ENCODE results near the gene WDFY4.

Gene WDFY4

DNA sequence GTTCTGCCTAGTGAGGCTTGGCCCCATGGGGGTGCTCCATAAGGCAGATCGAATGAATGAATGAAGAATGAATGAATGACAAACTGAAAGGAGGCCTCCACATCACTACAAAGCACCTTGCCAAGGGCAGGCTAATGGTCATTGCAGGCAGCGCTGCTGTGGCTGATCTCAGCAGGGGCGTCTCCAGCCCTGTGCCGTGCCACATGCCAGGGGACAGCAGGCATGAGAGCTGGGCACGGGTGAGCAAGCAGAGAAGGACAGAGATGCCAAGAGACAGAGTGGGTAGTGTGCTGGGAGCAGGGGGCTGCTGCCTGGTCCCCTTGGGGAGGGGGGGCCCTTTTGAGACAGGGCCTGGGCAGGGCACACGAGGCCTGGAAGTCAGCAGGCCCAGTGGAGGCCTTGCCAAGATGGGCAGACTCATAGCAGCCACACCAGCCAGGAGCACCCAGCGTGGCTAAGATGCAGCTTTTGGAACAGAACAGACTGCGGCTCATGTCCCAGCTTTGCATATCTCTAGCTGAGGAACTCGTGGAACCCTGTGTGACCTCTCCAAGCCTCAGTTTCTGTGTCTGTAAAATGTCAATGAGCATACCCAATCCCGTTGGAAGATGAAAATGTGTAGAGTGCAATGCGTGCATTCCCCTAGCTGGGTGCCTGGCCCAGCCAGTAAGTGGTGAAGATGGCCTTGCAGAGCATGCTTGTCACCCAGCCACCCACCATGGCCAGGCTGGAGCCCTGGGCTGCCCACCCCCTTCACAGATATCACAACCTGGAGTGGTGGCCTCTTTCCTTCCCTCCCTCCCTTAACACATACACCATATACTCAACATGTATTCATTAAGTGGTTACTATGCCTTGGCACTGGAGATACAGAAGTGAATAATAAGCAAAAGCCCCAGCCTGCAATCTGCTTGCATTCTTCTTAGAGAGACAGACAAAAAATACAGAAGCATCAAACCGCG, 316.0 kb downstream of the WDFY4 start:
- DNase-seq, result no peak

DNA sequence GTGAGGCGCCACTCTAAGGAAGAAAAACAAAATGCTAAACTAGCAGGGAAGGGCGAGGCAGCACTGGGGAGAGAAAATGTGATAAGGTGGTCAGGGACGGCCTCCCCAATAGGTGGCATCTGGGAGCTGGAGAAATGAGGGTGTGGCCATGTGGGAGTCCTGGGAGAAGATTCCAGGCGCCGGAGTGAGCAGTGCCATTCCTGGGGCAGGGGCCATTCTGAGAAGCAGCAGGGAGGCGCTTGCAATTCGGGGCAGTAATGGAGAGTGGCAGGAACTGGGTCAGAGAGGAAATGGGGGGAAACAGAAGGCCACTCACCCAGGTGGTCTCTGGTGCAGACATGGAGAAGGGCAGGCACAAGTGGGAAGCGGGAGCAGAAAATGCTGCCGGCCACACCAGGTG, 316.7 kb downstream of the WDFY4 start:
- no peak for DNase-seq

DNA sequence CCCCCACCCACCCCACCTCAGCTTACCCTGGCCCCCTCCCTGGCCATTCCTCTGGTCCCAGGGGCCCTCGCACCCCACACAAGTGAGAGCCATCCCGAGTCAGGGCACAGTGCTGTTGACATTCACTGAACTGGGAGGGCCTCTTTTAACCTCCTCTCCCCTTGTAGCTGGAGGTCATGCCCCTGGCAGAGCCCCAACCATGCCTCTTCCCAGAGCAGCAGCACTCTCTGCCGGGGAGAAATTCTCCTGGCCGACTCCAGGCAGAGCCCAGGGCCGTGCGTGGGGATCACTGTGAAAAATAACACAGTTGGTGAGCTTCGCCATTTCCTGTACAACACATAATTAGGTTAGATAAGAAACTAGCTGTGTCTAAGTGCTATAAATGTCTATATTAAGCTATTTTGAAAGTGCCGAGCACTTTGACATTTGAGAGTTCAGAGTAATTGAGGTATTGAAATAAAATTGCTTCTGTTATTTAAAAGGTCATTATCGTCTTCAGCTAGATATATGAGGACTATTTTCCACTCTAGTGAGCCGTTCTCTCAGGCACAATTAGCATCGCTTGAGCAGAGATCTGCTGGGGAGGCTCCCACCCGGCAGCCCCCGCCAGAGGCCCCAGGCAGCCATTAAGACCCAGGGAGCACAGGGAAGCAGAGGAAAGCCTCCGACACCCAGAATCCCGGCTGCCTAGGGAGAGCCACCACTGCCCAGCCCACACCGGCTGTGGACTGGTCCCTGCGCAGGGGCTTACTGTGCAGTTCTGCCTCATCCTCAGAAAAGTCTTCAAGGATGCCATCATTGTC, 317.4 kb downstream of the WDFY4 start:
- no peak for DNase-seq

DNA sequence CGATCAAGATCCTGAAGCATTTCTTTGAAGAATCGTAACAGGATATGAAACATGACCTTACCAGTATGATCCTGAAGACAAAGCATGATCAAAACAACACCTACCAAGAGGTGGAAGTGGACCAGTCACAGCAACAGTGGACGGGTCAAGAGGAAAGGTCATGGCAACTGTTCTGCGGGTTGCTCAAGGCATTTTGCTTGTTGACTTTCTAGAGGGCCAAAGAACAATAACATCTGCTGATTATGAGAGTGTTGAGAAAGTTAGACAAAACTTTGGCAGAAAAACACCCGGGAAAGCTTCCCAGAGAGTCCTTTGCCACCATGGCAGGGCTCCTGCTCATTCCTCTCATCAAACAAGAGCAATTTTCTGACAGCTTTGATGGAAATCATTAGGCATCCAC, 320.6 kb downstream of the WDFY4 start:
- DNase-seq, result no peak

DNA sequence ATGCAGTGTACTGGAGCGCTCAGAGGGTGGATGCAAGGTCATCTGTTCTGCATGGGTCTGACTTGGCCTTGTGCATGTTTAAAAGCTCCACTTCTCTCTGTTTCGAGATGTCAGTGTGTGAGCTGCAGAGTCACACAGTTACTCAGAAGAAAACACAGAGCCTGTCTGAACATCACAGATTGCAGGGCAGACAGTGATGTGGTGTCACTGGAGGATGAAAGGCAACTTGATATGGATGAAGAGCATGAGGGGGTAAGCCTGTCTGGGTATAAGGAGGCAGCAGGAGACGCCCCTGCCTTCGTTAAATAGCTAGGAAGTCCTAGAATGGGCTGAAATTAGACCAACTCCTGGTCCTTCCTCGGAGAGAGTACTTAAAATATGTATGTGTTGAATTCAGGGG, 322.5 kb downstream of the WDFY4 start:
- no peak for DNase-seq

DNA sequence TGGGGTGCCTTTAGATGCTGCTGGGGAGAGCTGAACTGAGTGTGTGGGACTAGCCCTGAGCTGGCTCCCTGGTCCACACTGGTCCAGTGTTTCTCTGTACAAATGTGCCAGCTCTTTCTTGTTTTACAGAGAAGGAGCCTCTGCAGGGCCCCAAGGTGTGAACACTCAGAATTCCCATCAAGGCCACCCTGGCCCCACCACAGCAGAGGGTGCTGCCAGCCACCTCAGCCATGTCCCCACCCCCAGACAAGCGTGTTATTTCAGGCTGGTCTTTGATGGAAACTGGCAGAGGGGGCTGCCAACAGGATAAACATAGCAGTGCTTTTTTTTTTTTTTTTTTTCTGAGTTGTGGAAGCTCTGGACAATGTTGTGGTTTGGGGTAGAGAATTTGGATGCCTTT, 323.4 kb downstream of the WDFY4 start:
- DNase-seq, result no peak

DNA sequence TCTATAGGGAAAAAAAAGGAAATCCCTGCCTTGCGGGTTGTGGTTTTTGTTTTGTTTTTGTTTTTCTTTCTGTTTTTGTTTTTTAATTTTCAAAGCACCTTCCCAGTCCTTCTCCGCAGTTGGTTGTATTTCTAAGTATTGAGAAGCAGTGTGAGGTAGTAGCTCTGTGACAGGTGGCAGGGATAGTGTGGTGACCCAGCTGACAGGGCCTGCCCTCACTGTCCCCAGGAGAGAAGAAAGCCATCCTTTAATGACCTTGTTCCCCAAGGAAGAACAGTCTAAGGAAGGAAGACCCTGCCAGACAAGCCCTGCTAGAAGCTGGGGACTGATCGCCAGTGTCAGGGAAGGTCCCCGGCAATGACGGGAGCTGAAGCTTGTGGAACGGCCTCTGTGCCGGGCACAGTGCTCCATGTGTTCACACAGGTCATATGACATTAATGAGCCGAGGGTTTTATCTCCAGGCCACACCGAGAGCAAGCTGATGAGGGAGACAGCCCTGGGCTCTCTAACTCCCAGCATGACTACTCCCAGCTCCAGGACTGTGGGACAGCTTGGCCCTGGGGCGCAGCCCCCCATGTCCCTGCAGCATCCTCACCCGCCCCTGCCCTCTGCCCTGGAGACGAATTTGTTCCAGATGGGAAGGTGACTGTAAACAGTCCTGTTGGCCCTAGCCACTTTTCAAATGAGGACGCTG, 324.0 kb downstream of the WDFY4 start:
- DNase-seq, result no peak

DNA sequence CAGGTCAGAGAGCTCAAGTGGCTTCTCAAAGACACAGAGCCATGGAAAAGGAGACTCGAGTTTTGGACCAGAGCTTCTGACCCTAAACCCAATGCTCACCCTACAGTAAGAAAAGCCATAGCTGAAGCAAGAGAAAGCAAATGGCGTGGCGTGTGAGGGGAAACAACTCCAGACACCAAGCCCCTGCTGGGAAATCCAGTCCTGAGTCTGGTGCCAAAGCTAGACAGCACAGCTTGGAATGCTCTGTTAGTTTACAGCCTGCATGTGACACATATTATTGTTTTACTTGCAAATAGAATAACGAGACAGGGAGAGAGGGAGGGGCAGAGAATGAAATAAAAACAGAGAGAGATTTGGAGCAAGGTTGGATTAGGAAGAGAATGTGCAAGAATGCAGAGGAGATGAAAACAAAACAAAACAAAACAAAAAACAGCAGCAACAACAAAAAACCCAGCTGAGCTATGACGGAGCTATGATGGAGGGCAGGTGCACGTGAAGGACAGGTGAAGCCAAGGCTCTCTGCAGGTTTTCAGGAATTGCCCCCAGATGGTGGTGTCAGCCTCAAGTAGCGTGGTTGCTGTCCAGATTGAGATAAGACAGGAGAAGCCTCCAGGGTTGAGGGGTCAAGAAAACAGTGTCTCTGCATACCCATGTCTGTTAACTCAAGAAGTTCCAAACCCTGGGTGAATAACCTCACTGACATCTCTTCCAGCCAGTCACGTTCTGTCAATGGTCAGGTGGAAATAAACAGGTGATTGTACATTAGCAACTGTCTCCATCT, 324.7 kb downstream of the WDFY4 start:
- DNase-seq, result no peak

DNA sequence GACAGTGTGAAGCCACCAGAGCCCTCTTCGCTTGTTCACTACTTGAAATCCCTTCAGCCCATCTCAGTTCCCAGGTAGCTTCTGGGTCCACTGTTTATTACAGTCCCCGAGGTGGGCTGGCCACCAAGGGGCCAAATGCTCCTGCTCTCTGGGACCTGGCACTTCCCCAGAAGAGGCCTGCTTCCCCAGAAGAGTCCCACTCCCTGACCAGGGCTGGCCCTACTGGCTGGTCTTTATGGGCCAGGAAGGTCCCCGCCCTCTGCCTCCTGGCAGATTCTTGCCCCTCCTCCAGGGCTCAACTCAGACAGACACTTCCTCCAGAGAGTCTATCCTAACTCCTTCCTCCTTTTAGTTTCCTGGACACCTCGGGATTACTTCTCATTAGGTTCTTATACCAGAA, 325.6 kb downstream of the WDFY4 start:
- DNase-seq, result no peak

DNA sequence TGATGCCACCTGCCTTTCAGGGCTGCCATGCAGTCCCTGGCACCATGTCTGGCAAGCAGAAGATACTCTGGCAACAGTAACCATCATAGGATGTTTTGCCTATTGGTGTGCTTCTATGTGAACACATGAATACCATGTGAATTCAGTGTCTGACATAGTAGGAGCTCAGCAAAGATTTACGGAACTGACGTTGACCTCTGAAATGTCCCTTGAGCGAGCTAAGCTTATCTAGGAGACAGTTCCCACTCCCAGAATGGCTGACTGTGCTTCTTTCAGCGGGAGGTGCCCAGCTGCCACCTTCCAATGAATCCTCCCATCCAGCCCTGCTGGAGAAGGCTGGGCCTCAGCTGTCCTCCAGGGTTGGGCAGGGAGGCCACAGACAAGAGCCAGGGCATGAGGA, 326.2 kb downstream of the WDFY4 start:
- DNase-seq, result no peak

DNA sequence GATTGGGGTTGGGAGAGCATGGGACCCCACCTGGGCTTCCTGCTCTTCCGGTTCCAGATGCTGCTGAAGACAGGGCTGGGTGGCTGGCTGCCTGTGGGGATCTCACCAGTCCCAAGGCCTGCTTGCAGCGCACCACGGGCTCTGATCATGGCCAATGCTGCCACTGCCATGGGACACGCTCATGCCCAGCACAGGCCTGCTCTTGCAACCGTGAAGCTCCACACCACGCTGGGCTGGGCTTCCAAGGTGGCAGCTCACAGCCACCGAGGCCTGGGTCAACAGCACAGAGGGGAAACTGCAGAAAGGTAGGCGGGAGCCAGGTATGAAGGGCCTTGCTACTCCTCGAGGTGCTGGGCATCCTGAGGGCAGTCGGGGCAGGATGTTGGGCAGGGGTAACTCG, 327.1 kb downstream of the WDFY4 start:
- DNase-seq, result no peak

DNA sequence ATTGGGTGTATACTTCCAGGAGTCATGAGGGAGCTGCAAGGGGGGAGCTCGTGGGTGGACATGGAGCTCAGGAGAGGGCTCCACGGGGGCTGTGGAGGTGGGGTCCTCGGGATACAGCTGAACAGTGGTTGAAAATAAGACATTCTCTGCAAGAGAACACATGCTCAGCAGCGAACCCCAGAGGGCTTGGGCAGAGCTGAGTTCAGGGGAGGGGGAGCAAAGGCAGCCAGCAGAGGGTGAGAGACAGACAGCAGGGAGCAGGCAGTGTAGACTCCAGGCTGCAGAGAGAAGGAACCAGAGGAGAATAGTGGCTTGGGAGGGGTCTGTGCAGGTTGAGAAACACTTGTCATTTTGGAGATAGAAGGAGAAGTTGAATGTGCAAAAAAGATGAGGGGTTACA, 327.9 kb downstream of the WDFY4 start:
- no peak for DNase-seq

DNA sequence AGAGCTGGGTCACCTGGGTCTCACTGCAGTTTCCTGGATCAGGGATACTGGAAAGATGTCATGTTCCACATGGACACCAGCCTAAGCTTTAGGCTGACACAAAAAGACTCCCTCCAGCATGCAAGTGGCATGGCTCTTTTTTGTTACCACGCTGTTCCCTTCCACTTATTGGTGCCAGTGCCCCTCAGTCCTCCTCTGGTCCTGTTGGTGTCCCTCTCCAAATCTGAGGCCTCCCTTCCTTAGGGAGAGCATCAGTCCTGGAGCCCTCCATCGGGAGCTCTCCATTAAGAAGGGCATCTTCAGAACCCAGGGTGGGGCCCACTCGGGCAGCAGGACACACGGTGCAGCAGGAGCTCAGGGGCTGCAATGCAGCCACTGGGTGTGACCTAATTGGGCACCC, 331.0 kb downstream of the WDFY4 start:
- no peak for DNase-seq

DNA sequence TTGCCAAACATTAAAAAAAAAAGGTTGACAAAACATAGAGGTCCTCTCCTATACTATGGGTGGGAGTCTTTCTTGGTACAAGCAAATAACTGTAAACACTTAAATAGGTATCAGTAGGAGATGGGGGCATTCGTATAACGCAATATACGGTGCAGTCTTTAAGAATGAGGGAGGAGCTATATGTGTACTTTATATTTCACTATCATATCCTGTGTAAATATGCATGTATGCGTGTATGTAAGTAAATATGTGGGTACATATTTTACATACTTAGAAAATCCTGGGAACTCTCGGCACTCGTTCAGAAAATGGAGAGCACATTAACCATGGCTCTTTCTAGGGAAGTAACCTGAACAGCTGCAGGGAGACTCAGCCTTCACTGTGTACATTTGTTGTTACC, 337.0 kb downstream of the WDFY4 start:
- no peak for DNase-seq

DNA sequence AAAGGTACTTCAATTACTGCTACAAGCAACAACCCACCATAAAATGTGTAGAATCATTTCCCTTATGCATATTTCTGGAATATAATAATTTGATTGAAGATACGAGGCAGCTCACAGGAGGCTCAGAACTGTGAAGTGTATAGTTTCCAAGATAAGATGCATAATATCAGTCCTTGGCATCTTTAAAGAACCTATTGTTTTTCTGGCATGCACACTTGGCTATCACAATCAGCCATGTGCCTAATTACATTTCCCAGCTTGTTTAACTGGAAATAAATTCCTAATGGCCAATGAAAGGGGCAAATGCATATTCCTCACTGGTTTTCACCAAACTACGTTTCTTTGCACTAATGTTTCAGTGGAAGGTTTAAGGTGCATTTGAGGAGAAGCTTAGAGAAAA, 338.4 kb downstream of the WDFY4 start:
- DNase-seq, result no peak

DNA sequence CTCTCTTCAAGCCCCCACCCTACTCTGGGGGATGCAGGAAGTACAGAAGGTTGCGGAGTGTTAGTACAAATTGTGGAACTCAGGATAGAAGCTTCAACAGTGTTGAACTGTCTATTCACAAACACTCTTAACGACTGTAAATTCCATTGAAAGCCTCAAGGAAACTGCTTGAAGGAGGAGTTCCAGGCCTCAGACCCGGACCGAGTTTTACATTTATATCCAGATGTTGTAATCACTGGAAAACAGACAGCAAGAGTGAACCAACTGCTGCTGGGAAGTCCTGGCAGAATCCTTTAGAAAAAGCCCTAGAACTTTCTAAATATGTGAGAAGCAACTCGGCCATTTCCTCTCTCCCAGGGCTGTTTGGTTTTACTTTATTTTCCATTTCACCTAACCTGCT, 339.1 kb downstream of the WDFY4 start:
- DNase-seq, result no peak

DNA sequence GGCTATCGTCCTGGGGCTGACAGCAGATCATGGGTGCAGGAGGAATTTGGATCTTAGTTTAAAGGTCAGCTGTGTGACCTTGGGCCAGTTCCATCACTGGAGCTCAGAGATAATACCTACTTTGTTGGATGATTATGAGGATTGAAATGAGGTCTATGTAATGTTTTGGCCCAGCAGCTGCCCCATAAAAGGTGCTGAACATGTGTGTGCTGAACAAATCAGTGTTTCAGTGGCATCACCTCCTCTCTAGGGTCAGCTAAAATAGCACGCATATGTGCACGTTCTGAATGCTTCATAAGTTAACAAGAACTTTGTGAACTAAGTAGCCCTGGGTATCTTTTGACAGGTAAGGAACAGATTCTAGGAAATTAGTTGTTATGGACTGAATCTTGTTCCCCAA, 339.8 kb downstream of the WDFY4 start:
- DNase-seq, result no peak

DNA sequence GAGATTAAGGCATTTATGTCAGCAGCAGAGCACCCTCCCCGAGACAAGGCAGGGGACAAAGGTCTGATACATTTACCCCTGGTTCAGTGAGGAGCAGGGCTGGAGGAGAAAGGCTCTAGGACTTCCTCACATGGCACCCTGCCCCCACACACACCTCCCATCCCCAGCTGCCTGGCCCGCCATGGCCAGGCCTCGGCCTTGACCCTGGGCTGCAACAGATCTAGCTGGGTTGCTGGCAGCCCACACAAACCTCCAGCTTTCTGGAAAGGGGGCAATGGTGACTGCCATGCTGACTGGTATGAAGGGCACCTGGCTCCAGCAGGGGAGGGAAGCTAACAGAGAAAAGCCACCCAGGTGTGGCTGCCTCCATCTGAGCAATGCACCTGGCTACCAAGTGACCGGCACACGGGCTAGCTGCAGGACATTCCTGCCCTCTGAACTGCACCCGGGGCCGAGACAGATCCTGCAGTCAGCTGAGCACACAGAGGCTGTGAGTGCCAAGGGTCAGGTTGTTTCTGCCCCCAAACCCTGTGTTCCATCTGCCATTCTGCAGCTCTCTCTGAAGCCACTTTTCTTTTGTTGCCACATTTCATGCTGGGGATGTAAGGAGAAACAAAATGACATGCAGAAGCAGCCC, 340.8 kb downstream of the WDFY4 start:
- DNase-seq, result no peak

DNA sequence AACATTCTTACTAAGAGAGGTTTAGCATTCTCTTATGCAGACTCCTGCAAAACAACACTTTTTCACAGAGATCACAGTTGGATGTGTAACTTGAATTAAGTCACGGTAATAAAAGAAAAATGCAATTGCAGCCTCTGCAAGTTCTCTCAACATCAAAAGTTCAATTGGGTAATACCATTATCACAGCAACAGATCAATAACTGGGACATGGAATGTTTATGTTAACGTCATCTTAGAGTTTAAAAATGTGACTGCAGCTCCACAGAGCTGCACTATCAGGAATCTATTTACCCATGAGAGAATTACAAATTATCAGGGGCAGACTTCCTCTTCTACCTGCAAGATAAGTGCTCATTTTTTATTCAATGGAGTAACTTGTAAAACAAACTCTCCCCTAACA, 344.0 kb downstream of the WDFY4 start:
- DNase-seq, result no peak

DNA sequence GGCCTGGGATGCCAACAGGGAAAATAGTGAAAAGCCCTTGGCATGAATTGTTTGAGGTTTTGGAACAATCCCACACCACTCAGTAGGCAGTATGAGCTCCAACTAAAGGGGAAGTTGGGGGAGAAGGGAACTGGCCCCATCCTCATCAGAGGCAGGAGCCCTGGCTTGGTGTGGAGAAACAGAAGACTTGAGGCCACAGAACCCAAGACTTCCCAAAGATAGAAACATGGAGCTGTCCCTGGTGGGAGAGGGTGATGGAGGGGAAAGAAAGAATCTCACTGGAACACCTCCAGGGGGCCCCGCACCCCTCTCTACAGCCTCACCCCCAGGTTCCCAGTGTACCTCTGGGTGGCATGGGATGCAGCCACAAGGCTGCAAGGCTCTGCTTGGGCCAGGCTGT, 345.0 kb downstream of the WDFY4 start:
- DNase-seq, result no peak

Data from NK-92 treated with Interleukin-12 subunit alpha and Interleukin-12 subunit beta, amount 100 ng/mL, for 24 hours (cell line).